Upper lobe of left lung (tissue), 6 donors: Measurements from ENCODE around the gene TPRX1. TPM values are rescaled to one million over a fixed set of nuclear protein-coding genes. Genes with fewer than 3 reads are reported as not detected.
"Not testable (repeated sequence)": the region's sequence is repeated elsewhere in the genome, so short reads cannot be mapped to it uniquely, and the experiment has no call there.

Source experiments
- ATAC-seq, 2 donors: fragments of 200-7000 bp; cut with Tn5 transposase; one replicate each; pipeline ENCODE4 v1.9.1; 2022; ENCODE audit warnings: mild to moderate bottlenecking in 2 of 2, moderate library complexity in 2 of 2; ENCODE audit not compliant: low FRiP score in 2 of 2
- DNase-seq, 2 donors: peaks; one replicate each; pipeline ENCODE4 v3.0.0-alpha.2; 2019 to 2020
- H3K27ac ChIP-seq, 4 donors: fragments of 200-600 bp; sonication (generic); one replicate each; pipeline ENCODE4 v1.5.1; 2016 to 2019
- H3K27me3 ChIP-seq, 4 donors: fragments of 200-600 bp; sonication (generic); one replicate each; pipeline ENCODE4 v1.5.1; 2017 to 2019
- H3K36me3 ChIP-seq, 4 donors: fragments of 200-600 bp; sonication (generic); one replicate each; pipeline ENCODE4 v1.5.1; 2016 to 2019
- H3K4me1 ChIP-seq, 4 donors: fragments of 200-600 bp; sonication (generic); one replicate each; pipeline ENCODE4 v1.5.1; 2018 to 2019
- H3K4me3 ChIP-seq, 4 donors: fragments of 200-600 bp; sonication (generic); one replicate each; pipeline ENCODE4 v1.5.1; 2017 to 2019; ENCODE audit warnings: mild to moderate bottlenecking in 2 of 4, moderate library complexity in 1 of 4
- H3K9me3 ChIP-seq, 4 donors: fragments of 200-600 bp; sonication (generic); one replicate each; pipeline ENCODE4 v1.5.1; 2018 to 2019
- CTCF ChIP-seq, 6 experiments: fragments of 450-650 bp in 4 of 6; fragments of 200-600 bp in 2 of 6; sonication (generic) in 2 of 6; IDR thresholded peaks; one replicate each; pipeline ENCODE4 v1.5.1; 2016 to 2019; ENCODE audit warnings: antibody characterized with exemption in 6 of 6
- EP300 ChIP-seq, 4 donors: sonication (generic); formaldehyde crosslinking; IDR thresholded peaks; one replicate each; pipeline ENCODE4 v1.5.1; 2017; ENCODE audit warnings: antibody characterized with exemption in 4 of 4, control low read depth in 2 of 4
- POLR2A ChIP-seq, 4 donors: fragments of 450-650 bp; IDR thresholded peaks; one replicate each; pipeline ENCODE4 v1.5.1; 2016 to 2017; ENCODE audit warnings: antibody characterized with exemption in 4 of 4, mild to moderate bottlenecking in 2 of 4
- POLR2AphosphoS5 ChIP-seq, 2 donors: sonication (generic); formaldehyde crosslinking; IDR thresholded peaks; one replicate each; pipeline ENCODE4 v1.5.1; 2017; ENCODE audit warnings: antibody characterized with exemption in 2 of 2
- WGBS, 2 donors: methylation state at CpG; one replicate each; pipeline ENCODE4 v1.1.5; 2017 to 2018; 5-methylcytosine and 5-hydroxymethylcytosine counted together
- total RNA-seq, 6 donors: library from RNA; depleted of rRNA in 4 of 6; stranded (reverse); fragments of >200 nt in 4 of 6; gene quantifications; one replicate each; pipeline versions ENCODE4 v1.1.0 to v1.2.1, GENCODE V29; 2016 to 2021
- donor health status: DM: no; HTN: no; CAD: no; lungs with moderate emphysema.
- donor health status: DM: no; HTN: yes; CAD: no; lungs with severe emphysema.

TPRX1 gene
- total RNA-seq, 6 donors from 2014 or later: not detected

DNA sequence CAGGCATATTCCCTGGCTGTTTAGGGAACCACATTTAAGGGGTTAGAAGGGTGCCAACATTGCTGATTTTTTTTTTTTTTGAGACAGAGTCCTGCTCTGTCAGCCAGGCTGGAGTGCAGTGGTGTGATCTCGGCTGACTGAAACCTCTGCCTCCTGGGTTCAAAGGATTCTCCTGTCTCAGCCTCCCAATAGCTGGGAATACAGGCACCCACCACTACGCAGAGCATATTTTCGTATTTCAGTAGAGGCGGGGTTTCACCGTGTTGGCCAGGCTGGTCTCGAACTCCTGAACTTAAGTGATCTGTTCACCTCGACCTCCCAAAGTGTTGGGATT lies 9.6 kb upstream of the TPRX1 start:
- Histone ChIP-seq H3K4me1 (no peaks in the 10 kb centered on the region), H3K27ac (no peak overlapping the region), H3K4me3 (no peak overlapping the region), H3K9me3 (no peaks in the 10 kb centered on the region), H3K36me3 (no peaks in the 10 kb centered on the region), H3K27me3 (no peaks in the 10 kb centered on the region)
- no peak for ATAC-seq
- no peak for DNase-seq
- 53 to 58% methylated on average over 5 to 7 of the region's 7 CpGs for WGBS, 2 donors
- TF ChIP-seq POLR2AphosphoS5 (IDR thresholded peaks at IDR 0.05) (no peak), CTCF (IDR thresholded peaks at IDR 0.05) (peak in 1 of 6 experiments; percentile 16)

- Histone ChIP-seq H3K36me3 (no peaks in the 10 kb centered on the region), H3K9me3 (no peaks in the 10 kb centered on the region), H3K27ac (no peak overlapping the region), H3K27me3 (no peaks in the 10 kb centered on the region), H3K4me3 (no peak overlapping the region), H3K4me1 (no peaks in the 10 kb centered on the region)
- WGBS, 2 donors: 33 to 56% methylated on average over 12 to 17 of the region's 17 CpGs
- DNase-seq (peak; percentile 42 to 93), ATAC-seq (peak; percentile 81 to 83)
- TF ChIP-seq POLR2AphosphoS5 (IDR thresholded peaks at IDR 0.05) (no peak), POLR2A (IDR thresholded peaks at IDR 0.05) (no peak), EP300 (IDR thresholded peaks at IDR 0.05) (no peak), CTCF (IDR thresholded peaks at IDR 0.05) (peak; percentile 12 to 74 (median 36))
Measured at GRCh38 chr19:47813304-47813994, 9.1 kb upstream of the TPRX1 start.

- ATAC-seq (no peak), DNase-seq (no peak)
- Histone ChIP-seq H3K27ac (no peak overlapping the region), H3K27me3 (no peaks in the 10 kb centered on the region), H3K4me3 (no peak overlapping the region), H3K36me3 (no peaks in the 10 kb centered on the region), H3K9me3 (no peaks in the 10 kb centered on the region), H3K4me1 (no peaks in the 10 kb centered on the region)
- 90 to 94% methylated on average over 6 of the region's 6 CpGs for WGBS, 2 donors
- no peak for TF ChIP-seq EP300 (IDR thresholded peaks at IDR 0.05)
- TF ChIP-seq CTCF (IDR thresholded peaks at IDR 0.05): no peak
- TF ChIP-seq POLR2A (IDR thresholded peaks at IDR 0.05): no peak
- no peak for TF ChIP-seq POLR2AphosphoS5 (IDR thresholded peaks at IDR 0.05)
Measured at GRCh38 chr19:47806435-47806834, 2.1 kb upstream of the TPRX1 start.

GRCh38 chr19:47805313-47805712 lies 962 bp upstream of the TPRX1 start:
- no peak for ATAC-seq

GRCh38 chr19:47803671-47804070 lies 680 bp downstream of the TPRX1 start:
- ATAC-seq: peak; percentile 29 to 56
- not testable (repeated sequence) for H3K27me3 ChIP-seq, H3K36me3 ChIP-seq, H3K27ac ChIP-seq, H3K4me3 ChIP-seq, H3K4me1 ChIP-seq, H3K9me3 ChIP-seq, DNase-seq
- no CpG with 5 or more reads among the region's 12 CpGs for WGBS, 2 donors

More at GRCh38 chr19:47805313-47805712, 962 bp upstream of the TPRX1 start:
- no peak overlapping the region for H3K4me3 ChIP-seq
- WGBS, 2 donors: 82% methylated on average over 10 of the region's 10 CpGs
- H3K9me3 ChIP-seq: no peaks in the 10 kb centered on the region
- no peaks in the 10 kb centered on the region for H3K36me3 ChIP-seq
- no peaks in the 10 kb centered on the region for H3K4me1 ChIP-seq
- H3K27me3 ChIP-seq: no peaks in the 10 kb centered on the region
- TF ChIP-seq POLR2A (IDR thresholded peaks at IDR 0.05) (no peak), EP300 (IDR thresholded peaks at IDR 0.05) (no peak), CTCF (IDR thresholded peaks at IDR 0.05) (no peak), POLR2AphosphoS5 (IDR thresholded peaks at IDR 0.05) (no peak)
- H3K27ac ChIP-seq: no peak overlapping the region
- no peak for DNase-seq

DNA sequence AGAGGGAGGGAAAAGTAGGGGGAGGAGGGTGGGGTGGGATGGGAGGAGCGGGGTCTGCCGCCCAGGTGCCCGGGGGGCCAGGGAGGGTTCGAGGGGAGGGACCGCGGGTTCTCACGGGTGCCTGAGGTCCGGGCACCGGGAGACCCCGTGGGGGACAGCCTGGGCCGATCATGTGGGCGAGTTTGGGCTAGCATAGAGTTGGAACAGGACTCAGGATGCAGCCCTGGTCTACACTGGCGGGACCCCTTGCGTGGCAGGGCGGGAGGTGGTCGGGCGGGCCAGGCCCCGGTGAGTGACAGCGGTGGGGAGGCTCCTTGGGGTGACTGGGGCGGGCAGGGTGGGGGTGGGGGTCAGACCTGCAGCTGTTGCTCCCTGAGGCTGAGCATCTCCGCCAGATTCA lies 1.2 kb downstream of the TPRX1 start:
- not testable (repeated sequence) for ATAC-seq, H3K27me3 ChIP-seq, H3K36me3 ChIP-seq, H3K4me1 ChIP-seq, H3K27ac ChIP-seq, H3K4me3 ChIP-seq, H3K9me3 ChIP-seq, DNase-seq
- WGBS, 2 donors: 80 to 82% methylated on average over 11 to 19 of the region's 21 CpGs
